ENCODE data around the gene ZNF136. TPM values are rescaled to one million over a fixed set of nuclear protein-coding genes. Genes with fewer than 3 reads are reported as not detected.

The ZNF136 gene
- total and polyA plus RNA-seq, 2 of the 8 experiments (the other 6 are each of a cell fraction or from before 2014, with no cell fraction given) = 1.6 to 6.9 TPM

DNA sequence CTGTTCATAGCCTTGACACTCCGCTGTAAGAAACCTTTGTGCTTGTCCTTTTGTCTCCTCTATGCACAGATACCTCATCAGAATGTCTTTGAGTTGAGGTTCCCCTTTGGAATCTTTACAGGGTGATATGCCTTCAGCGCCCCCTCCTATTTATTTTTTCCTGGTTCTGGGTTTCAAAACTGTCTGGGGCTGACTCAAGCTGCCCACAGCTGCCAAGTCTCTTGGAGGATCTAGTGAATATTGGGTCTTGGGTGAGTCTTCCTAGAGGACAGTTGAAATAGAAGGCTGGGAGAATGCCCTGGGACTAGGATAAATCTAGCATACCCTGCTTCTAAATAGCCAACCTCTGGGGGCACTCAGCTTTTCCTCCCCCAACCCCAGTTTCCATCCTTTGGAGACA is 930 bp downstream of the ZNF136 start:
- H2BK120ac ChIP-seq (replicated peaks; ENCODE audit: low read depth, low read length) = no peak overlapping the region
- no peak overlapping the region for H2AFZ ChIP-seq (ENCODE audit: low read length)
- H3K27ac ChIP-seq (ENCODE audit: low read depth, low read length) = no peak overlapping the region
- H3K18ac ChIP-seq (ENCODE audit: extremely low read depth, low read length) = no peak overlapping the region
- no peak overlapping the region for H4K8ac ChIP-seq (ENCODE audit: extremely low read depth, insufficient read depth, low read length)
- FAIRE-seq (no peak), DNase-seq (ENCODE audit: low read depth in 1 of 2, low spot score in 2 of 2) (no peak)
- peaks cover 2 to 4% of the 10 kb centered on the region in 2 experiments for H4K20me1 ChIP-seq (replicated peaks in 1 of 2; ENCODE audit: control insufficient read depth in 1 of 2, insufficient read depth in 2 of 2, low read length in 2 of 2)
- peaks cover 0 to 38% of the 10 kb centered on the region in 2 experiments; a peak in 3 of 4 replicates for H3K79me2 ChIP-seq (ENCODE audit: control insufficient read depth in 1 of 2, insufficient read depth in 2 of 2, low read length in 2 of 2)
- H2BK20ac ChIP-seq (ENCODE audit: low read length) = no peak overlapping the region
- H2BK12ac ChIP-seq (ENCODE audit: low read depth, low read length) = no peak overlapping the region
- H2BK15ac ChIP-seq (ENCODE audit: low read length) = no peak overlapping the region
- H4K5ac ChIP-seq (ENCODE audit: insufficient read length, low read depth, low read length) = no peak overlapping the region
- H3K4me2 ChIP-seq (ENCODE audit: insufficient read depth in 1 of 2, low read depth in 2 of 2, low read length in 2 of 2) = peak overlapping the region; percentile 69 to 84
- CTCF ChIA-PET (ENCODE audit: partially characterized antibody) = no interaction called here
- no peaks in the 10 kb centered on the region; a peak in 1 of 8 replicates for H3K36me3 ChIP-seq (ENCODE audit: control insufficient read depth in 2 of 4, insufficient read depth in 4 of 4, low read length in 3 of 4)
- no peak overlapping the region for H3K14ac ChIP-seq (ENCODE audit: insufficient read length)
- H3K4me3 ChIP-seq (ENCODE audit: extremely low read depth in 1 of 4, insufficient read depth in 2 of 4, low read depth in 3 of 4, low read length in 4 of 4) = peak overlapping the region; percentile 87 to 97 (median 94)
- H3K23me2 ChIP-seq (ENCODE audit: low read depth, low read length) = peaks cover 6% of the 10 kb centered on the region
- no peak overlapping the region for H3K4ac ChIP-seq (replicated peaks; ENCODE audit: insufficient read length, low read depth, low read length)
- POLR2A ChIA-PET (ENCODE audit: partially characterized antibody) = interaction anchor here (0.6 to 2.0 kb wide), 7 partner anchors 8 to 396 kb away, joined by 3 to 9 read pairs (median 3); partner anchors contain the start of genes ZNF20, ZNF625 and ZNF878
- 20% methylated on average over 2 of the region's 2 CpGs; no CpG with 5 or more reads in 1 of the 2 experiments for WGBS, 2 experiments (ENCODE audit: extremely low coverage in 1 of 2, insufficient coverage in 1 of 2, insufficient read length in 1 of 2, insufficient replicate concordance in 2 of 2, low coverage in 1 of 2, low lambda C conversion rate in 2 of 2, missing lambda C conversion rate in 1 of 2)
- no peak overlapping the region for H3K23ac ChIP-seq (ENCODE audit: insufficient read length)
- H3K79me1 ChIP-seq (ENCODE audit: low read depth, low read length) = peaks cover 3% of the 10 kb centered on the region; the same call in 1 of the 2 replicates
- peaks cover 0 to 5% of the 10 kb centered on the region in 2 experiments; a peak in 1 of 4 replicates for H3K9me3 ChIP-seq (ENCODE audit: insufficient read depth in 2 of 2, low read depth in 1 of 2, low read length in 1 of 2)
- H3K9ac ChIP-seq (replicated peaks in 1 of 4; ENCODE audit: extremely low read depth in 1 of 4, low read depth in 3 of 4, low read length in 3 of 4) = peak overlapping the region; percentile 74 to 89 (median 88); a peak in 4 of 7 replicates
- no peak overlapping the region for H2AK5ac ChIP-seq (ENCODE audit: low read depth, low read length)
- H3K4me1 ChIP-seq (replicated peaks in 1 of 4; ENCODE audit: control insufficient read depth in 3 of 4, insufficient read depth in 4 of 4, low read length in 3 of 4) = peaks cover 0 to 3% (median 1%) of the 10 kb centered on the region in 4 experiments; a peak in 2 of 7 replicates
- H4K91ac ChIP-seq (replicated peaks; ENCODE audit: insufficient read length, low read length) = no peak overlapping the region
- H2BK5ac ChIP-seq (ENCODE audit: low read depth, low read length) = no peak overlapping the region
- H3K27me3 ChIP-seq (replicated peaks in 1 of 4; ENCODE audit: control insufficient read depth in 3 of 4, extremely low read depth in 1 of 4, insufficient read depth in 3 of 4, low read length in 3 of 4) = no peaks in the 10 kb centered on the region
- no peak overlapping the region for H3K56ac ChIP-seq (replicated peaks; ENCODE audit: insufficient read length, low read depth, low read length)
- TF ChIP-seq, protein P1, sequence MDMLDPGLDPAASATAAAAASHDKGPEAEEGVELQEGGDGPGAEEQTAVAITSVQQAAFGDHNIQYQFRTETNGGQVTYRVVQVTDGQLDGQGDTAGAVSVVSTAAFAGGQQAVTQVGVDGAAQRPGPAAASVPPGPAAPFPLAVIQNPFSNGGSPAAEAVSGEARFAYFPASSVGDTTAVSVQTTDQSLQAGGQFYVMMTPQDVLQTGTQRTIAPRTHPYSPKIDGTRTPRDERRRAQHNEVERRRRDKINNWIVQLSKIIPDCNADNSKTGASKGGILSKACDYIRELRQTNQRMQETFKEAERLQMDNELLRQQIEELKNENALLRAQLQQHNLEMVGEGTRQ (IDR thresholded peaks at IDR 0.05; ENCODE audit: low read length) = no peak
- TF ChIP-seq HDAC6 (IDR thresholded peaks at IDR 0.05; ENCODE audit: low read depth, low read length) = no peak
- no peak for TF ChIP-seq SRF (IDR thresholded peaks at IDR 0.05; ENCODE audit: low read depth, low read length)
- no peak for TF ChIP-seq GABPA (IDR thresholded peaks at IDR 0.05; ENCODE audit: borderline replicate concordance, insufficient read depth, low read length)
- no peak for TF ChIP-seq NRF1 (IDR thresholded peaks at IDR 0.05; ENCODE audit: low read depth, low read length)
- TF ChIP-seq POLR2A (IDR thresholded peaks at IDR 0.05; ENCODE audit: control extremely low read depth in 1 of 2, low read depth in 2 of 2, low read length in 2 of 2) = no peak
- TF ChIP-seq TCF12 (IDR thresholded peaks at IDR 0.05; ENCODE audit: low read depth, low read length) = no peak
- TF ChIP-seq CBX8 (IDR thresholded peaks at IDR 0.05; ENCODE audit: borderline replicate concordance, low read depth, low read length) = no peak
- TF ChIP-seq SIX5 (IDR thresholded peaks at IDR 0.05; ENCODE audit: low read depth, low read length) = no peak
- no peak for TF ChIP-seq CHD1 (IDR thresholded peaks at IDR 0.05; ENCODE audit: low read depth, low read length)
- no peak for TF ChIP-seq SP4 (IDR thresholded peaks at IDR 0.05; ENCODE audit: low read length)
- TF ChIP-seq POU5F1 (IDR thresholded peaks at IDR 0.05; ENCODE audit: low read depth, low read length) = no peak
- TF ChIP-seq TEAD4 (IDR thresholded peaks at IDR 0.05; ENCODE audit: low read depth, low read length) = no peak
